LNCAP (cell line): ENCODE data around the gene ELMO2.

Source experiments
- CTCF ChIP-seq: fragments of 450-650 bp; IDR thresholded peaks from 2 replicates; pipeline ENCODE4 v1.5.1; 2017; ENCODE audit warnings: mild to moderate bottlenecking

Gene ELMO2

GRCh38 chr20:46402331-46402811, 4.0 kb downstream of the ELMO2 start:
- no peak for TF ChIP-seq CTCF

GRCh38 chr20:46401478-46401860, 4.9 kb downstream of the ELMO2 start:
- no peak for TF ChIP-seq CTCF

DNA sequence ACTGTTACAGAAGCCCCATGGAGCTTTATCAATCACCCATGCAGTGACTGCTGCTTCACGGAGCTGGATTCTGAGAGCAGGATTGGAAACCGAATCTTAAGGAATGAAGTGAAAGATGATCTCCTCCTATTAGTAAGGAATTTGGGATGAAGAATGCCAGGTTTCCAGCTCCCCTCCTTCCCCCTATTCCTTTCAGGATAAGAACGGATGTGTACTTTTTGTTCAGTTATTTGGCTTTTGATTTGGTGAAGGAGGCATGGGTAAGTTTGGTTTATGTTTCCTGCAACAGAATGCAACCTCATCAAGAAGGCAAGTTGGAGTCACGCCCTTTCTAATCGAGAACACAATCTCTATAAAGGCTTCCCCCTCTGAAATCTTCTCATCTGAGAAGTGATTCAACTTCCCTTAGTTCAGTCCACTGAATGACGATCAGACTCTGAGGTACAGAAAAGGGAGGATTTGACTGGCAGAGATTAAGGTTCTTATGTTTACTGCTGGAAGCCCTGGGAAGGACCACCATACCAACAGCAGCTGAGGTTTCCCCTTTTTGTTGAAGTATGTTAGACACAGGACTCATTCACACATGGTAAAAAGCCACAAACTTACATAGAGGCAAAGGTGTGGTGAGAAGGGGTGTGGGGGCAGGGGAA, 5.5 kb downstream of the ELMO2 start:
- TF ChIP-seq CTCF, result no peak

DNA sequence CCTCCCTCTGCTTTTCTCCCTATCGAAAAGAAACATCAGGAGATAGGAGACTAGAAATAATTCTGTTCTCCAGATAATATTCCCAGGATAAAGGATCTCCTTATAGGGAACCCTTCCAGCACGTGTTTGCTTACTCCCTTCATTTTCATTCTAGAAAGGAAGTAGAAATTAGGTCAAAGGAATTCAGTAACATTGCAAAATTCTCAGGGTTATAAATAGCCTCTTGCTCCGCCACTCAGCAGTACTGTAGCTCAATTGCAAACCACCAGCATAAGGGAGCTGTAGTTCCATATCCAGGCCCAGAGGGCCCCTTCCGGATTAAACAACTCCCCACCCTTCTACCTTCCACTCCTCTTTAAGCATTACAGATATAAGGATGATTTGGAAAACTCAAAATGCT, 6.2 kb downstream of the ELMO2 start:
- TF ChIP-seq CTCF, result no peak

GRCh38 chr20:46399401-46399800, 7.0 kb downstream of the ELMO2 start:
- TF ChIP-seq CTCF, result no peak

DNA sequence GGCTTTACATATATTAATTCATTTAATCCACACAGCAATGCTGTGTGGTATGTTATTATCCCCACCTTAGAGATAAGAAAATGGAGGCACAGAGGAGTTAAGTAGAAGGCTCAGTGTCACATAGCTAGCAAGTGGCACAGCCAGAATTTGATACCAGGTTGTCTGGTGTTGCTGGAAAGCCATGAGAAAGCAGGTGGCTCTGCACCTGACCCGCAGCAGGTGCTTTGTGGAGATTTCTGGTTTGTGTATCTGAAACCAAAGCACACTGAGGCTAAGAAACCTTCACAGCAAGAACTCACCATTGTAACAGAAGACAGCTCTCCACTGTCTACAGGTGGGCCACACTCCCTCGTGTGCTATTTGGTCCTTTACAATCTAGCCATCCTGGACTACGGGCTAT, 7.5 kb downstream of the ELMO2 start:
- no peak for TF ChIP-seq CTCF

DNA sequence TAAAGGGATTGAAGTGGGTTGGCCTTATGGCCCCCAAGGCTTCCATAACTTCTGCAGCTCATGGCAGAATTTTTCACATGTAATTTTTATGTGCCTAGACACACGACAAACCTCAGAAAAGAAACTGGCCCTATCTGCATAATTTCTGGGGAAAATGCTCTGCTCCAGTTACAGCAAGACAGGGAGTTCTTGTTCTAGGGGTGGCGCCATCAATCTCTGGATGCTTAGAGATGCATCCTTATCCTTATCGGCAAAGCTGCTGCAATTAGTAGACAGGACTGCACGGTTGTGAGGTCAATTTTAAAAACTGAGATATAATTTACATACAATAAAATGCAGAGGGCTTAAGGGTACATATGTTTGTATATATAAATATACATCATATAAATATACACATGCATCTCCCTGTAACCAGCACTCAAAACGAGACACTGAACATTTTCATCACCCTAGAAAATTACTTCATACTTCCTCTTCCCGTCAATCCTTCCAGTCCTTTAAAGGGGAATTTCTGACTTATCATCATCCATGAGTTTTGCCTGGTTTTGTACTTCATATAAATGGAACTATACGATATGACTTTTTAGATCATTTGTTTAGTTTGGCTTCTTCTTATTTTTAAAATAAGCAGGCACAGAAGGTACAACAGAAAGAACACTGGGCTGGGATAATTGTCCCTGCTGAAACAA, 10.2 kb downstream of the ELMO2 start:
- no peak for TF ChIP-seq CTCF
